Effector memory CD8-positive, alpha-beta T cell (primary cell): ENCODE measurements around the gene TRAPPC8.

Experiments used
- ATAC-seq: fragments of 150-1000 bp; cut with Tn5 transposase; replicated peaks from 2 replicates; pipeline ENCODE4 v1.10.0; 2021; ENCODE audit warnings: mild to moderate bottlenecking, moderate library complexity
- DNase-seq, 3 experiments: peaks; one replicate each; pipeline ENCODE4 v3.0.0; 2021
- H3K27ac Mint-ChIP-seq, 2 donors: one replicate each; pipeline ENCODE4 v1.8.0; 2022; ENCODE audit warnings: mild to moderate bottlenecking in 2 of 2, mixed read lengths in 2 of 2, moderate library complexity in 2 of 2
- H3K27me3 Mint-ChIP-seq, 2 donors: one replicate each; pipeline ENCODE4 v1.8.0; 2022; ENCODE audit warnings: mixed read lengths in 2 of 2
- H3K36me3 Mint-ChIP-seq: one replicate; pipeline ENCODE4 v1.8.0; 2022; ENCODE audit warnings: mild to moderate bottlenecking, moderate library complexity, mixed read lengths; ENCODE audit not compliant: insufficient read depth
- H3K4me1 Mint-ChIP-seq, 2 donors: one replicate each; pipeline ENCODE4 v1.8.0; 2022; ENCODE audit warnings: low read depth in 2 of 2, mixed read lengths in 2 of 2
- H3K4me3 Mint-ChIP-seq, 2 donors: one replicate each; pipeline ENCODE4 v1.8.0; 2022; ENCODE audit warnings: mild to moderate bottlenecking in 2 of 2, mixed read lengths in 2 of 2, moderate library complexity in 2 of 2
- H3K9me3 Mint-ChIP-seq, 2 donors: one replicate each; pipeline ENCODE4 v1.8.0; 2022; ENCODE audit warnings: mixed read lengths in 2 of 2
- total RNA-seq, 9 experiments: gene quantifications; one replicate each; lab custom pipeline; 2026; lab: John Stamatoyannopoulos, UW

The TRAPPC8 gene, protein sequence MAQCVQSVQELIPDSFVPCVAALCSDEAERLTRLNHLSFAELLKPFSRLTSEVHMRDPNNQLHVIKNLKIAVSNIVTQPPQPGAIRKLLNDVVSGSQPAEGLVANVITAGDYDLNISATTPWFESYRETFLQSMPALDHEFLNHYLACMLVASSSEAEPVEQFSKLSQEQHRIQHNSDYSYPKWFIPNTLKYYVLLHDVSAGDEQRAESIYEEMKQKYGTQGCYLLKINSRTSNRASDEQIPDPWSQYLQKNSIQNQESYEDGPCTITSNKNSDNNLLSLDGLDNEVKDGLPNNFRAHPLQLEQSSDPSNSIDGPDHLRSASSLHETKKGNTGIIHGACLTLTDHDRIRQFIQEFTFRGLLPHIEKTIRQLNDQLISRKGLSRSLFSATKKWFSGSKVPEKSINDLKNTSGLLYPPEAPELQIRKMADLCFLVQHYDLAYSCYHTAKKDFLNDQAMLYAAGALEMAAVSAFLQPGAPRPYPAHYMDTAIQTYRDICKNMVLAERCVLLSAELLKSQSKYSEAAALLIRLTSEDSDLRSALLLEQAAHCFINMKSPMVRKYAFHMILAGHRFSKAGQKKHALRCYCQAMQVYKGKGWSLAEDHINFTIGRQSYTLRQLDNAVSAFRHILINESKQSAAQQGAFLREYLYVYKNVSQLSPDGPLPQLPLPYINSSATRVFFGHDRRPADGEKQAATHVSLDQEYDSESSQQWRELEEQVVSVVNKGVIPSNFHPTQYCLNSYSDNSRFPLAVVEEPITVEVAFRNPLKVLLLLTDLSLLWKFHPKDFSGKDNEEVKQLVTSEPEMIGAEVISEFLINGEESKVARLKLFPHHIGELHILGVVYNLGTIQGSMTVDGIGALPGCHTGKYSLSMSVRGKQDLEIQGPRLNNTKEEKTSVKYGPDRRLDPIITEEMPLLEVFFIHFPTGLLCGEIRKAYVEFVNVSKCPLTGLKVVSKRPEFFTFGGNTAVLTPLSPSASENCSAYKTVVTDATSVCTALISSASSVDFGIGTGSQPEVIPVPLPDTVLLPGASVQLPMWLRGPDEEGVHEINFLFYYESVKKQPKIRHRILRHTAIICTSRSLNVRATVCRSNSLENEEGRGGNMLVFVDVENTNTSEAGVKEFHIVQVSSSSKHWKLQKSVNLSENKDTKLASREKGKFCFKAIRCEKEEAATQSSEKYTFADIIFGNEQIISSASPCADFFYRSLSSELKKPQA (N-terminal part only)
- 78.0 to 173 (median 122) reads per million in 9 experiments for total RNA-seq

DNA sequence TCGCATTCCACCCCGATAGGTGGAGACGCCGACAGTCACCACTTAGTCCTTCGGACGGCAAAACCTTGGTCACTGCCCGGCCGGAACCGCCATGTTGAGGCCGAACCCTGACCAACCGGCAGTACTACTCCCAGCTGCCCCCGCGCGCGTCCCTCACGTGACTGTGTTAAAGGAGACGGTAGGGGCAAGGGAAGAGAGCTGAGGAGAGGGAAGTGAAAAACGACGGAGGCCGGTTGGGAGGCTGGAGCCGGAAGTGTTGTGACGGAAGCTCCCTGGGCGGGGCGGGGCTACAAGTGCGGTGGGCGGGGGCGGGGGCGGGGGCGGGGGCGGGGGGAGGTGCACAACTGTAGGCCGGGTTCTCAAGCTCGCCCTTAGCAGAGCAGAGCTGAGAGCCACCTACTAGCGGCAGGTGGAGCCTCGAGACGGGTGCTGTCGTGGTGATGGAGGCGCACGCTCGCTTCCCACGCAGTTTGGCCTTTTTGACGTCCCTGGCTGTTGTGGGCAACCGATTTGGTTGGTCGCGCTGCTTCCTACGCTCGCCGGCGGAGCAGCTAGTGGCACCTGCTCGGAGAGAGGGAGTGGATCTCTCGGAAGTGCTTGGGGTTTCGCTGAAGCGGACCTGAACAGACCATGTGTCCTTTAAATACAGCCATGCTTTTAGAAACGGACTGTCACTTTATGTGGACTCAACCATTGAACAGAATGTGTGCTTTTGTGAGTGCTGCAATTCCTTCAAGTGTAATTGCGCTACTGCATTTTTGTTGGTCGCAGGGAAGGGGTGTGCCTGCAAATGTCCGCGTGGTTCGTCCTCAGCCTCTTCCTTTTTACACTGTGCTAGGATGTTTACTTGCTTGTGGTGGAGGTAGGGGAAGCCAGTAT, at the start of gene TRAPPC8:
Gene TRAPPC8 (minus strand): TSS at position 130 of the 879 bp plus-strand sequence. CDS start 364 bp downstream, outside the sequence.
- H3K4me3 Mint-ChIP-seq, result peak within 1 kb of the TSS; percentile 92 to 99

DNA sequence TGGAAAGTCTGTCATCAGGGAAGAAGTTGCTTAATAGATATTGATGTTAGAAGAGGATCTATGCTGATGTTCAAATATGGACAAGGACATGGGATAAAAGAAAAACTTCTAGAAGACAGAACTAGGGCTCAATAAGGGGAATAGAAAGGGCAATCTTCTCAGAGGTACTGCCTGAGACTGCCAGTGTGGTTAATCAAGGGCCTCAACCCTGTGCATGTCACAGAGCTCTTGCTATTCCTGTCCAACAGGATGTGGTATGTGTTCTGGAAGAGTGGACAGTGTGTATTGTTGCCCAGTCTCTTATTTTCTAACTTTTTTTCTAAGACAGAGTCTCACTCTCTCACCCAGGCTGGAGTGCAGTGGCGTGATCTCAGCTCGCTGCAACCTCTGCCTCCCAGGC, 47.9 kb upstream of the TRAPPC8 start:
- H3K4me3 Mint-ChIP-seq, result no peak overlapping the region
- H3K27ac Mint-ChIP-seq, result no peak overlapping the region
- no peak for DNase-seq
- H3K36me3 Mint-ChIP-seq, result no peaks in the 10 kb centered on the region
- no peaks in the 10 kb centered on the region for H3K27me3 Mint-ChIP-seq
- no peak for ATAC-seq
- H3K9me3 Mint-ChIP-seq, result no peaks in the 10 kb centered on the region
- peaks cover 0 to 2% of the 10 kb centered on the region in 2 donors for H3K4me1 Mint-ChIP-seq

More for the DNA sequence above, at the start of gene TRAPPC8:
- Mint-ChIP-seq H3K4me1 (peaks cover 28 to 43% of the 10 kb centered on the region in 2 donors), H3K27ac (peak within 1 kb of the TSS; percentile 96 to 99), H3K36me3 (peaks cover 17% of the 10 kb centered on the region), H3K9me3 (no peaks in the 10 kb centered on the region), H3K27me3 (no peaks in the 10 kb centered on the region)
- DNase-seq (peak; percentile 85 to 89 (median 85)), ATAC-seq (peak; percentile 83)

DNA sequence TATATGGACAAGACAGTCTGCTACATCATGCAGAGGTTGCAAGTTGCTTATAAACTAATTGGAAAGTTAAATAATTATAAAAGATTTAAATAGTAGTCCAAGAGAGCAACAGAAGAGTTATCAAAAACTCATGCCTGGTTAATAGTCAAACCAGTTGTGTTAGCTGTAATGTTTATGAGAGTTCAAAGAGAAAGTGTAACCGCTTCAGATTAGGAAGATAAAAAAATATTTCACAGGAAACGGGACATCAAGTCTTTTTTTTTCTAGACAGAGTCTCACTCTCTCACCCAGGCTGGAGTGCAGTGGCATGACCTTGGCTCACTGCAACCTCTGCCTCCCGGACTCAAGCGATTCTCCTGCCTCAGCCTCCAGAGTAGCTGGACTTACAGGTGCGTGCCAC, 41.0 kb upstream of the TRAPPC8 start:
- Mint-ChIP-seq H3K36me3 (no peaks in the 10 kb centered on the region), H3K4me1 (peaks cover 11 to 19% of the 10 kb centered on the region in 2 donors), H3K4me3 (no peak overlapping the region), H3K27me3 (no peaks in the 10 kb centered on the region), H3K27ac (peak overlapping the region in 1 of 2 donors; percentile 62), H3K9me3 (no peaks in the 10 kb centered on the region)
- DNase-seq (no peak), ATAC-seq (peak; percentile 70)

DNA sequence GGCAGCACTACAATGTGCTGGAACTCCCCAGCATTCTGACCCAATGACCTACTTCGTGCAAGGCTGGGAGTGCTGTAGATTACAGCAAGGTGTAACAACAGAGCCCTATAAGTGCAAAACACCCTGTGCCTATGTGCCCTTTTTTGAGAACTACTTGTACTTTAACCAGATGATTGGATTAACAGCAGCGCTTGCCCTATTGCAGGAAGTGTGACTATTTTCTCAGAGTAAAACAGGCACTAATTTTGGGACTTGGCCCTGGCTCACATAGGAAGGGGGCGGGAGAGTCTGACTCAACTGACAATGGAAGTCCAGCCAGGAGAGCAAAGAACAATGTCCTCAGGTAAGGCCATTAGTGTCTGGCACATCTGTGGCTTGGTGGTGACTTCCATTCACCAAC, 40.1 kb upstream of the TRAPPC8 start:
- Mint-ChIP-seq H3K27ac (peak overlapping the region in 1 of 2 donors; percentile 60), H3K36me3 (no peaks in the 10 kb centered on the region), H3K4me1 (peaks cover 11 to 19% of the 10 kb centered on the region in 2 donors), H3K4me3 (no peak overlapping the region), H3K27me3 (no peaks in the 10 kb centered on the region), H3K9me3 (peaks cover 0 to 3% of the 10 kb centered on the region in 2 donors)
- DNase-seq, result no peak
- ATAC-seq, result no peak

DNA sequence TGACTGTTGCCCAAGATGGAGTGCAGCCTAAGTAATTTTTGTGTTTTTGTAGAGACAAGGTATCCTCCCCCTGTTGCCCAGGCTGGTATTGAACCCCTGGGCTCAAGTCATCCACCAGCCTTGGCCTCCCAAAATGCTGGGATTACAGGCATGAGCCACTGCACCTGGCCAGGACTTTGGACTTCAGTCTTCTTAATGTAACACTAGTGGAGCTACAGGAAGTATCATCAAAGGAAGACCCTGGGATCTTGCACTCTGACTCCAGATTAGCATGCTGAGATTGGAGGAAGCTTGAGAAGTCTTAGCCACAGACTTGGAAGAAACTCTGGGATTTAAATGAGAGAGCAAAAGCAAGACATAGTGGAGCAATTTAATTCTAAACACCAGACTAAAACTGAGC, 37.9 kb upstream of the TRAPPC8 start:
- Mint-ChIP-seq H3K4me3 (no peak overlapping the region), H3K9me3 (peaks cover 0 to 3% of the 10 kb centered on the region in 2 donors), H3K4me1 (peaks cover 11 to 19% of the 10 kb centered on the region in 2 donors), H3K27ac (no peak overlapping the region), H3K36me3 (no peaks in the 10 kb centered on the region), H3K27me3 (no peaks in the 10 kb centered on the region)
- DNase-seq (no peak), ATAC-seq (no peak)

DNA sequence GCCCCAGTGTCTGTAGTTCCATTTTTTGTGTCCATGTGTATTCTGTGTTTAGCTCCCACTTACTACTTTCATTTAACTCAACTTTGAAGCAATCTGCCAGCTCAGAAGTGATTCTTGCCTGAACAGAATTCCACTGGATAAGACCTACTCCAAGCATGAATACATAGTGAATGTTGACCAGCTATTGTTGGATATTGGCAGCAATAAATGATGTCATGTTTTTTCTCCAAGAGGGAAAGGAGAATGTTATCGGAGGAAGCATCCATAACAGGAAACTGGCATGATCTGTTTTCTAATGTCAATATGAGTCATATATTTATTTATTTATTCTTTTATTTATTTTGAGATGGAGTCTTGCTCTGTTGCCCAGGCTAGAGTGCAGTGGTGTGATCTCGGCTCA, 36.8 kb upstream of the TRAPPC8 start:
- Mint-ChIP-seq H3K27ac (no peak overlapping the region), H3K9me3 (peaks cover 5 to 6% of the 10 kb centered on the region in 2 donors), H3K27me3 (no peaks in the 10 kb centered on the region), H3K36me3 (no peaks in the 10 kb centered on the region), H3K4me3 (no peak overlapping the region), H3K4me1 (peaks cover 11 to 16% of the 10 kb centered on the region in 2 donors)
- ATAC-seq, result no peak
- DNase-seq, result no peak

DNA sequence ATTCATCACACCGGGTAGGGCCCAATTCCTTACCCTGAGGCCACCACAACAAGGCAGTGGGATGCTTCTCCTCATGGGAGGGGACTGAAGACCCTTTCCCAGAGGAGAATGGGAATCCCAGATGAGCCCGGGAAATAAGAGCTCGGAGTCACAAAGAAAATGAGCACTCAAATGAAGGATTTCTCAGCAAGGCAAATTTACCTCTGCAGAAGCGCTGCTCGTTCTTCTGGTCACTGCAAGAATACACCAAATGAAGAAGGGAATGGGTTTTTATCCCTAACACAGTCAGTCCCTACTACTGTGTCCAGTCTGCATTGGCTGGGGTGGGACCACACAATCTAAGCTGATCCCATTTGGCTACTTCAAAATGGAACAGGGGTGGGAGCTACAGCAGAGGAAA, 35.7 kb upstream of the TRAPPC8 start:
- DNase-seq, result no peak
- Mint-ChIP-seq H3K9me3 (peaks cover 11 to 15% of the 10 kb centered on the region in 2 donors), H3K27me3 (no peaks in the 10 kb centered on the region), H3K27ac (no peak overlapping the region), H3K4me1 (peaks cover 9 to 11% of the 10 kb centered on the region in 2 donors), H3K4me3 (no peak overlapping the region), H3K36me3 (no peaks in the 10 kb centered on the region)
- no peak for ATAC-seq

DNA sequence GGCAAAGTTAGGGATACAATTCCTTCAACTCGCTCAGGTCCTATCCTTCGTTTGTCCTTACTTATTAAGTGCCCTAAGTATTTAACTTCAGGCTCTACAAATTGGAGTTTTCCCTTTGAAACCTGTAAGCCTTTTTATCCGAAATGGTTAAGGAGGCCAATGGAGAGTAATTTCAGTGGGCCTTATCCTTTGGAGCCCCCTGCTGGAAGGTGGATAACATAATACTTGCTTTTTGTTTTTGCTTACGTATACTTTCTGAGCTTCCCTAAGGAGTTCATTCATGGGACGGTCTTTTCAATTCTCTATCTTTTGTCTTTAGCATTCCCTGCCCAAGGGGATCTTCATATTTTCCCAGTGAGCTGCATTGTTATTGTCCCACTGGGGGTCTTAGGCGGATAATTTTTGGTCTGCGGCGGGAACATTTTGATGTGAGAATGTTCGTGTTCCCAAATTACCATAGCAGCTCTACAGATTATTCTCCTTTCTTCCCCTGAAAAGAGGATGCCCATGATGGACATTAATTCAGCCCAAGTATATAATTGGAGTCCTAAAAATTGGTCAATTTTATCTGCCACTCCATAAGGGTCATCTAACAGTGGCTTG, 34.4 kb upstream of the TRAPPC8 start:
- H3K4me3 Mint-ChIP-seq, result no peak overlapping the region
- no peaks in the 10 kb centered on the region for H3K4me1 Mint-ChIP-seq
- no peaks in the 10 kb centered on the region for H3K27me3 Mint-ChIP-seq
- H3K36me3 Mint-ChIP-seq, result no peaks in the 10 kb centered on the region
- H3K27ac Mint-ChIP-seq, result no peak overlapping the region
- peak; percentile 18 to 33 (median 25) for DNase-seq
- peaks cover 11 to 15% of the 10 kb centered on the region in 2 donors for H3K9me3 Mint-ChIP-seq
- ATAC-seq, result peak; percentile 52

DNA sequence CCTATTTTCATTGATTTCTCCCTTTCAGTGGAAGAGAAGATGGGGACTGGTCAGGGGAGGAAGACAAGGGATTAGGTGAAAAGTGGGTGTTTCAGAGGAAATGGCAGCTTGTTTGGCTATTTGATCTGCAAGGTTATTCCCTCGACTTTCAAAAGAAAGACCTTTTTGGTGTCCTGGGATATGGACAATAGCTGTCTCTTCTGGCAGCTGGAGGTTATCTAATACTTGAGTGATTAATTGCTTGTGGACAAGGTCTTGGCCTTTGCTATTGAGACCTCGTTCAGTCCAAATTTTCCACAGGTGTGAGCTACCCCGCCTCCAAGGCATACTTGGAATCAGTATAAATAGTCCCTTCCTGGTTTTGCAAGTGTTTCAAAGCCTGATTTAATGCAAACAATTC, 33.3 kb upstream of the TRAPPC8 start:
- Mint-ChIP-seq H3K36me3 (no peaks in the 10 kb centered on the region), H3K4me1 (no peaks in the 10 kb centered on the region), H3K4me3 (no peak overlapping the region), H3K9me3 (peaks cover 11 to 15% of the 10 kb centered on the region in 2 donors), H3K27ac (no peak overlapping the region), H3K27me3 (no peaks in the 10 kb centered on the region)
- ATAC-seq, result no peak
- DNase-seq, result no peak

DNA sequence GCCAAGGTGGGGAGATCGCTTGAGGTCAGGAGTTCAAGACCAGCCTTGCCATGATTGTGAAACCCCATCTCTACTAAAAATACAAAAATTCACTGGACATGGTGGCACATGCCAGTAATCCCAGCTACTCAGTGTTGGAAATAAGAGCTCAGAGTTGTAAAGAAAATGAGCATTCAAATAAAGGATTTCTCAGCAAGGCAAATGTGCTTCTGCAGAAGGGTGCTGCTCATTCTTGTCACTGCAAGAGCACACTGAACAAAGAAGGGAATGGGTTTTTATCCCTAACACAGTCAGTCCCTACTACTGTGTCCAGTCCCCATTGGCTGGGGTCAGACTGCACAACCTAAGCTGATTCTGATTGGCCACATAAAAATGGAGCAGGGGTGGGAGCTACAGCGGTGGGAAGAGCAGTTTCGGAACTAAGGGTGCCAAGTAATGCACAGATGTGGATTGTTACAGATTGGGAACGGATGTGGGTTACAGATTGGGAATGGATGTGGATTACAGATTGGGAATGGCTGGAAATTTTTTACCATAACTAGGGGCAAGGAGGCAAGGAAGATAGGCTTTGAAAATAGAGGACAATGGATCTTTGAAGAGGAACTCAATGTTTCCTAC, 31.1 kb upstream of the TRAPPC8 start:
- peaks cover 11 to 15% of the 10 kb centered on the region in 2 donors for H3K9me3 Mint-ChIP-seq
- no peak for DNase-seq
- no peaks in the 10 kb centered on the region for H3K36me3 Mint-ChIP-seq
- no peak overlapping the region for H3K4me3 Mint-ChIP-seq
- no peaks in the 10 kb centered on the region for H3K4me1 Mint-ChIP-seq
- peak overlapping the region in 1 of 2 donors; percentile 20 for H3K27ac Mint-ChIP-seq
- no peaks in the 10 kb centered on the region for H3K27me3 Mint-ChIP-seq
- no peak for ATAC-seq

DNA sequence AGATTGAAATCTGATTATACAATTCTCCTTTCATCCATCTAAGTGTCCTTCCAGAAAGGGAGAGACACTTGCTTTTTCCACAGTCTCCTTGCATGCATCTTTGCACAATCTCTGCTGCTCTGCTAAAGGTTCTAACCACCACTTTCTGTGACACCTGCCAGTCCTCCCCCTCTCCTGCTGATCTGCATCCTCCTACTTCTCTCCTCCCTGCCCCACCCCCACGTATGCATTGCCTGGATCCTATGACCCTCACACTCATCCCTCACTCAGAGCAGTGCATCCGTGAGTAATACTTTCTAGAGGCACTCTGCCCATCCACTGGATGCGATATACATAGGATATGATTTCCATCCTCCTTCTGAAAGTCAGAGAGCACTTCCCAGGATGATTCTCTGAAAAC, 27.7 kb upstream of the TRAPPC8 start:
- Mint-ChIP-seq H3K27ac (no peak overlapping the region), H3K9me3 (peaks cover 8 to 15% of the 10 kb centered on the region in 2 donors)
- no peak for DNase-seq

More for the DNA sequence above, 27.7 kb upstream of the TRAPPC8 start:
- H3K27me3 Mint-ChIP-seq, result no peaks in the 10 kb centered on the region
- ATAC-seq, result no peak
- no peak overlapping the region for H3K4me3 Mint-ChIP-seq
- no peaks in the 10 kb centered on the region for H3K36me3 Mint-ChIP-seq
- no peaks in the 10 kb centered on the region for H3K4me1 Mint-ChIP-seq
